GM18907 (cell line): Measurements from ENCODE around the gene PDP2.

Experiments
- ATAC-seq: cut with Tn5 transposase; IDR thresholded peaks from one replicate; pipeline ENCODE4 v1.9.1; 2021; ENCODE audit warnings: mild to moderate bottlenecking, moderate library complexity; ENCODE audit not compliant: unreplicated experiment

The PDP2 gene

GRCh38 chr16:66935314-66936011 lies 55.1 kb downstream of the PDP2 start, which contains the start of gene CES2:
Gene CES2, plus strand, starts transcription at chr16:66935516. Its CDS starts 120 bp downstream, at chr16:66935636.
- no peak for ATAC-seq

- no peak for ATAC-seq
Observed at GRCh38 chr16:66936462-66936861, 56.1 kb downstream of the PDP2 start.

GRCh38 chr16:66936889-66937554 lies 56.7 kb downstream of the PDP2 start:
- no peak for ATAC-seq

GRCh38 chr16:66937725-66938337 lies 57.5 kb downstream of the PDP2 start:
- no peak for ATAC-seq

GRCh38 chr16:66939366-66939765 lies 59.1 kb downstream of the PDP2 start:
- ATAC-seq: no peak

GRCh38 chr16:66940236-66940635 lies 59.9 kb downstream of the PDP2 start:
- no peak for ATAC-seq
